Keratinocyte (primary cell): ENCODE data around the gene CD47. TPM values are rescaled to one million over a fixed set of nuclear protein-coding genes. Genes with fewer than 3 reads are reported as not detected.

Source experiments
- DNase-seq: peaks from one replicate; pipeline ENCODE4 v3.0.0-alpha.2; 2011; ENCODE audit warnings: low read depth, missing footprints, low spot score
- FAIRE-seq: peaks from 2 replicates; lab custom pipeline; 2011; peaks lifted over from hg19 to GRCh38; lab: Jason Lieb, UNC
- H2AFZ ChIP-seq: 2 replicates; pipeline ENCODE4 v1.6.0; 2012; ENCODE audit warnings: low read length, control low read depth, inconsistent platforms; ENCODE audit not compliant: control insufficient read depth
- H3K27ac ChIP-seq: 2 replicates; pipeline ENCODE4 v1.5.1; 2011; ENCODE audit warnings: low read length; ENCODE audit not compliant: control insufficient read depth, insufficient read depth
- H3K27me3 ChIP-seq: 3 replicates; pipeline ENCODE4 v1.6.0; 2011; ENCODE audit warnings: low read length; ENCODE audit not compliant: control insufficient read depth, insufficient read depth; ENCODE audit errors: extremely low read depth
- H3K36me3 ChIP-seq, 2 experiments: 2 replicates in 1 of 2; 3 replicates in 1 of 2; pipeline ENCODE4 v1.5.1; 2011; ENCODE audit warnings: low read length in 2 of 2, mild to moderate bottlenecking in 1 of 2; ENCODE audit not compliant: control insufficient read depth in 2 of 2, insufficient read depth in 2 of 2; ENCODE audit errors: extremely low read depth in 1 of 2
- H3K4me1 ChIP-seq: 3 replicates; pipeline ENCODE4 v1.5.1; 2011; ENCODE audit warnings: low read length; ENCODE audit not compliant: control insufficient read depth, insufficient read depth; ENCODE audit errors: extremely low read depth
- H3K4me2 ChIP-seq: 3 replicates; pipeline ENCODE4 v1.6.0; 2011; ENCODE audit warnings: low read depth, low read length; ENCODE audit not compliant: control insufficient read depth, insufficient read depth; ENCODE audit errors: extremely low read depth
- H3K4me3 ChIP-seq, 3 experiments: fragments of 200-600 bp in 1 of 3; sonication (generic) in 1 of 3; 2 replicates in 2 of 3; 3 replicates in 1 of 3; pipeline ENCODE4 v1.5.1; 2011 to 2016; ENCODE audit warnings: low read length in 3 of 3, mild to moderate bottlenecking in 3 of 3, control low read depth in 2 of 3, inconsistent platforms in 1 of 3, low read depth in 1 of 3, mixed read lengths in 1 of 3, mixed run types in 1 of 3, moderate library complexity in 1 of 3; ENCODE audit not compliant: control insufficient read depth in 2 of 3, insufficient read depth in 2 of 3; ENCODE audit errors: extremely low read depth in 1 of 3
- H3K79me2 ChIP-seq: 2 replicates; pipeline ENCODE4 v1.6.0; 2012; ENCODE audit warnings: low read length; ENCODE audit not compliant: control insufficient read depth, insufficient read depth
- H3K9ac ChIP-seq: 3 replicates; pipeline ENCODE4 v1.6.0; 2011; ENCODE audit warnings: low read length; ENCODE audit not compliant: control insufficient read depth, insufficient read depth; ENCODE audit errors: extremely low read depth
- H3K9me1 ChIP-seq: 3 replicates; pipeline ENCODE4 v1.6.0; 2011; ENCODE audit warnings: low read length; ENCODE audit not compliant: control insufficient read depth, insufficient read depth; ENCODE audit errors: extremely low read depth
- H3K9me3 ChIP-seq: 2 replicates; pipeline ENCODE4 v1.5.1; 2012; ENCODE audit warnings: low read depth, low read length; ENCODE audit not compliant: control insufficient read depth
- H4K20me1 ChIP-seq: 3 replicates; pipeline ENCODE4 v1.6.0; 2011; ENCODE audit warnings: low read length; ENCODE audit not compliant: control insufficient read depth, insufficient read depth; ENCODE audit errors: extremely low read depth
- CTCF ChIP-seq, 3 experiments: IDR thresholded peaks in 1 of 3; conservative IDR thresholded peaks in 1 of 3; optimal IDR thresholded peaks in 1 of 3; 2 replicates in 2 of 3; 3 replicates in 1 of 3; pipeline versions ENCODE3 to v1.5.1; 2011; ENCODE audit warnings: low read length in 3 of 3, mild to moderate bottlenecking in 3 of 3, moderate library complexity in 2 of 3, control low read depth in 1 of 3, inconsistent platforms in 1 of 3; ENCODE audit not compliant: insufficient read depth in 2 of 3; ENCODE audit errors: extremely low read depth in 1 of 3
- EZH2 ChIP-seq: IDR thresholded peaks from one replicate; pipeline ENCODE4 v1.6.1; 2012; ENCODE audit warnings: inconsistent platforms, mild to moderate bottlenecking, low read length, moderate library complexity
- dilution Hi-C: fragments of 300-500 bp; cut with MboI; formaldehyde crosslinking; loops from one replicate; pipeline ENCODE4 v1.7.0; 2020; ENCODE audit warnings: low sequenced_read_pairs; ENCODE audit not compliant: extremely low pct_ligation_motif_present
- polyA plus RNA-seq, 5 experiments: library from polyadenylated mRNA; depleted of rRNA in 3 of 5; stranded (reverse) in 3 of 5; stranded (forward) in 1 of 5; unstranded in 1 of 5; fragments of >200 nt; gene quantifications; 1 replicate in 1 of 5; 2 replicates in 3 of 5; 3 replicates in 1 of 5; pipeline versions ENCODE4 v1.2.1 to v1.2.3, GENCODE V29; 2011 to 2012; ENCODE audit warnings: missing spikeins in 2 of 5, low read depth in 1 of 5, low replicate concordance in 1 of 5

CD47 gene
- polyA plus RNA-seq, 1 donor (not counting 4 experiments of a cell fraction or from before 2014, with no cell fraction given): 96.5 TPM

GRCh38 chr3:108099244-108099643 lies 8.4 kb upstream of the CD47 start:
- DNase-seq: no peak
- no peak overlapping the region for H3K27ac ChIP-seq
- no peaks in the 10 kb centered on the region for H3K27me3 ChIP-seq
- dilution Hi-C loops: no loop called here
- no peaks in the 10 kb centered on the region for H4K20me1 ChIP-seq
- H2AFZ ChIP-seq: no peak overlapping the region
- H3K79me2 ChIP-seq: no peaks in the 10 kb centered on the region
- H3K4me1 ChIP-seq: peaks cover 12% of the 10 kb centered on the region
- TF ChIP-seq CTCF (optimal IDR thresholded peaks at IDR 0.05 in 1 of 3, IDR thresholded peaks at IDR 0.05 in 1 of 3, conservative IDR thresholded peaks at IDR 0.05 in 1 of 3; ENCODE audit: extremely low read depth in 1 of 3, insufficient read depth in 2 of 3, low read length in 3 of 3): no peak
- TF ChIP-seq EZH2: no peak
- no peak for FAIRE-seq
- H3K36me3 ChIP-seq: no peaks in the 10 kb centered on the region
- H3K9ac ChIP-seq: no peak overlapping the region
- H3K4me3 ChIP-seq: no peak overlapping the region
- no peaks in the 10 kb centered on the region for H3K9me1 ChIP-seq
- no peaks in the 10 kb centered on the region for H3K9me3 ChIP-seq
- H3K4me2 ChIP-seq: no peak overlapping the region

- H3K4me2 ChIP-seq: no peak overlapping the region
- H3K4me3 ChIP-seq: no peak overlapping the region
- TF ChIP-seq CTCF (optimal IDR thresholded peaks at IDR 0.05 in 1 of 3, IDR thresholded peaks at IDR 0.05 in 1 of 3, conservative IDR thresholded peaks at IDR 0.05 in 1 of 3; ENCODE audit: extremely low read depth in 1 of 3, insufficient read depth in 2 of 3, low read length in 3 of 3) (no peak), EZH2 (no peak)
- H3K27ac ChIP-seq: no peak overlapping the region
- no peak for DNase-seq
- no peaks in the 10 kb centered on the region for H3K9me1 ChIP-seq
- H4K20me1 ChIP-seq: no peaks in the 10 kb centered on the region
- FAIRE-seq: no peak
- H3K27me3 ChIP-seq: no peaks in the 10 kb centered on the region
- H2AFZ ChIP-seq: no peak overlapping the region
- H3K79me2 ChIP-seq: no peaks in the 10 kb centered on the region
- no peak overlapping the region for H3K9ac ChIP-seq
- peaks cover 11% of the 10 kb centered on the region for H3K4me1 ChIP-seq
- H3K9me3 ChIP-seq: no peaks in the 10 kb centered on the region
- H3K36me3 ChIP-seq: no peaks in the 10 kb centered on the region
- dilution Hi-C loops: no loop called here
Measured at GRCh38 chr3:108098003-108098370, 7.2 kb upstream of the CD47 start.
